ENCODE results near the gene ZNF438.

ZNF438 gene

GRCh38 chr10:30869566-30869965 lies 162.1 kb downstream of the ZNF438 start:
- DNase-seq = no peak

GRCh38 chr10:30868611-30869010 lies 163.1 kb downstream of the ZNF438 start:
- no peak for DNase-seq

- no peak for DNase-seq
These were observed 164.8 kb downstream of the ZNF438 start for GRCh38 chr10:30866896-30867295.

GRCh38 chr10:30865141-30865926 lies 166.3 kb downstream of the ZNF438 start:
- no peak for DNase-seq

- no peak for DNase-seq
These were observed 168.0 kb downstream of the ZNF438 start for GRCh38 chr10:30863516-30864210.

- no peak for DNase-seq
These were observed 169.2 kb downstream of the ZNF438 start for GRCh38 chr10:30862486-30862885.

- no peak for DNase-seq
These were observed 169.7 kb downstream of the ZNF438 start for GRCh38 chr10:30861976-30862375.

- no peak for DNase-seq
These were observed 170.4 kb downstream of the ZNF438 start for GRCh38 chr10:30861221-30861620.

GRCh38 chr10:30858499-30858898 lies 173.2 kb downstream of the ZNF438 start:
- DNase-seq = no peak

- no peak for DNase-seq
These were observed 173.9 kb downstream of the ZNF438 start for GRCh38 chr10:30857803-30858202.

GRCh38 chr10:30855131-30855530 lies 176.5 kb downstream of the ZNF438 start:
- DNase-seq = no peak

GRCh38 chr10:30854656-30855055 lies 177.0 kb downstream of the ZNF438 start:
- DNase-seq = no peak

- DNase-seq = no peak
These were observed 178.6 kb downstream of the ZNF438 start for GRCh38 chr10:30853066-30853465.

- DNase-seq = no peak
These were observed 180.9 kb downstream of the ZNF438 start for GRCh38 chr10:30850776-30851175.

- no peak for DNase-seq
These were observed 182.2 kb downstream of the ZNF438 start for GRCh38 chr10:30849231-30850035.

- DNase-seq = no peak
These were observed 183.2 kb downstream of the ZNF438 start for GRCh38 chr10:30848396-30849032.

GRCh38 chr10:30847642-30848041 lies 184.0 kb downstream of the ZNF438 start:
- DNase-seq = no peak

GRCh38 chr10:30847199-30847598 lies 184.5 kb downstream of the ZNF438 start:
- no peak for DNase-seq

GRCh38 chr10:30846710-30847109 lies 185.0 kb downstream of the ZNF438 start:
- DNase-seq = no peak

- DNase-seq = no peak
These were observed 188.8 kb downstream of the ZNF438 start for GRCh38 chr10:30842894-30843293.

GRCh38 chr10:30842185-30842584 lies 189.5 kb downstream of the ZNF438 start:
- no peak for DNase-seq

- no peak for DNase-seq
These were observed 191.1 kb downstream of the ZNF438 start for GRCh38 chr10:30840395-30841050.

- DNase-seq = no peak
These were observed 192.0 kb downstream of the ZNF438 start for GRCh38 chr10:30839652-30840051.
